H1 (cell line): ENCODE results near the gene BCL2L1. TPM values are rescaled to one million over a fixed set of nuclear protein-coding genes. Genes with fewer than 3 reads are reported as not detected.

Experiments used
- CTCF ChIA-PET: fragments of 300-600 bp; sonication (Branson Sonifier 250); formaldehyde crosslinking; loops from one replicate; lab custom pipeline; 2021; ENCODE audit not compliant: partially characterized antibody; lab: Charles Lee
- POLR2A ChIA-PET: fragments of 300-600 bp; sonication (Branson Sonifier 250); formaldehyde crosslinking; loops from one replicate; lab custom pipeline; 2021; ENCODE audit warnings: inconsistent platforms; ENCODE audit not compliant: partially characterized antibody; lab: Charles Lee
- DNase-seq, 2 experiments: peaks; one replicate each; pipeline versions ENCODE4 v3.0.0 to v3.0.0-alpha.2; 2010 to 2022; ENCODE audit warnings: low spot score in 2 of 2, low read depth in 1 of 2, mixed read lengths in 1 of 2
- FAIRE-seq: peaks from 2 replicates; lab custom pipeline; 2011; peaks lifted over from hg19 to GRCh38; lab: Jason Lieb, UNC
- H2AFZ ChIP-seq: 2 replicates; pipeline ENCODE4 v1.8.1; 2012; ENCODE audit warnings: low read length, inconsistent platforms
- H2AK5ac ChIP-seq: 2 replicates; pipeline ENCODE4 v1.6.1; 2013; ENCODE audit warnings: low read depth, low read length
- H2BK120ac ChIP-seq: replicated peaks from 2 replicates; pipeline ENCODE3; 2013; ENCODE audit warnings: low read depth, low read length, inconsistent platforms
- H2BK12ac ChIP-seq: 2 replicates; pipeline ENCODE4 v1.6.1; 2013; ENCODE audit warnings: low read depth, low read length
- H2BK15ac ChIP-seq: 2 replicates; pipeline ENCODE4 v1.6.1; 2013; ENCODE audit warnings: low read length
- H2BK20ac ChIP-seq: 2 replicates; pipeline ENCODE4 v1.6.1; 2013; ENCODE audit warnings: low read length
- H2BK5ac ChIP-seq: 2 replicates; pipeline ENCODE4 v1.6.1; 2013; ENCODE audit warnings: low read depth, low read length
- H3K14ac ChIP-seq: 2 replicates; pipeline ENCODE4 v1.6.1; 2013; ENCODE audit warnings: inconsistent platforms; ENCODE audit not compliant: insufficient read length
- H3K18ac ChIP-seq: 2 replicates; pipeline ENCODE4 v1.6.1; 2013; ENCODE audit warnings: low read length; ENCODE audit errors: extremely low read depth
- H3K23ac ChIP-seq: 2 replicates; pipeline ENCODE4 v1.6.1; 2013; ENCODE audit warnings: inconsistent platforms; ENCODE audit not compliant: insufficient read length
- H3K23me2 ChIP-seq: 2 replicates; pipeline ENCODE4 v1.6.1; 2013; ENCODE audit warnings: low read depth, low read length
- H3K27ac ChIP-seq: 2 replicates; pipeline ENCODE4 v1.6.1; 2011; ENCODE audit warnings: low read depth, low read length, inconsistent platforms
- H3K27me3 ChIP-seq, 4 experiments: replicated peaks in 1 of 4; 1 replicate in 1 of 4; 2 replicates in 3 of 4; pipeline versions ENCODE4 v1.6.1 to v1.8.1; 2011 to 2013; ENCODE audit warnings: low read length in 3 of 4, mild to moderate bottlenecking in 3 of 4, inconsistent platforms in 2 of 4, mixed read lengths in 2 of 4, moderate library complexity in 1 of 4; ENCODE audit not compliant: control insufficient read depth in 3 of 4, insufficient read depth in 3 of 4; ENCODE audit errors: extremely low read depth in 1 of 4
- H3K36me3 ChIP-seq, 4 experiments: 2 replicates each; pipeline versions ENCODE4 v1.6.1 to v1.8.1; 2011 to 2013; ENCODE audit warnings: mild to moderate bottlenecking in 4 of 4, low read length in 3 of 4, moderate library complexity in 2 of 4, control low read depth in 1 of 4, inconsistent platforms in 1 of 4; ENCODE audit not compliant: insufficient read depth in 4 of 4, control insufficient read depth in 2 of 4
- H3K4ac ChIP-seq: replicated peaks from 2 replicates; pipeline ENCODE3; 2013; ENCODE audit warnings: low read length, low read depth, mixed read lengths, inconsistent platforms; ENCODE audit not compliant: insufficient read length
- H3K4me1 ChIP-seq, 4 experiments: replicated peaks in 1 of 4; 1 replicate in 1 of 4; 2 replicates in 3 of 4; pipeline versions ENCODE4 v1.6.1 to v1.8.1; 2011 to 2013; ENCODE audit warnings: low read length in 3 of 4, inconsistent platforms in 2 of 4, mixed read lengths in 1 of 4; ENCODE audit not compliant: insufficient read depth in 4 of 4, control insufficient read depth in 3 of 4
- H3K4me2 ChIP-seq, 2 experiments: 2 replicates each; pipeline versions ENCODE4 v1.6.1 to v1.8.1; 2011 to 2013; ENCODE audit warnings: low read depth in 2 of 2, low read length in 2 of 2, control low read depth in 1 of 2, inconsistent platforms in 1 of 2, mild to moderate bottlenecking in 1 of 2; ENCODE audit not compliant: insufficient read depth in 1 of 2
- H3K4me3 ChIP-seq, 4 experiments: fragments of 200-600, 300-600 bp in 1 of 4; sonication (generic), shearing (Covaris generic), sonication (Bioruptor Twin) in 1 of 4; 2 replicates each; pipeline versions ENCODE4 v1.5.1 to v1.8.1; 2011 to 2016; ENCODE audit warnings: low read length in 4 of 4, low read depth in 3 of 4, control low read depth in 2 of 4, inconsistent platforms in 2 of 4, mild to moderate bottlenecking in 2 of 4, mixed read lengths in 1 of 4, moderate library complexity in 1 of 4; ENCODE audit not compliant: insufficient read depth in 2 of 4; ENCODE audit errors: extremely low read depth in 1 of 4
- H3K56ac ChIP-seq: replicated peaks from 2 replicates; pipeline ENCODE3; 2013; ENCODE audit warnings: low read depth, mild to moderate bottlenecking, mixed read lengths, low read length, inconsistent platforms; ENCODE audit not compliant: insufficient read length
- H3K79me1 ChIP-seq: 2 replicates; pipeline ENCODE4 v1.6.1; 2013; ENCODE audit warnings: low read depth, low read length, control low read depth
- H3K79me2 ChIP-seq, 2 experiments: 2 replicates each; pipeline versions ENCODE4 v1.6.1 to v1.8.1; 2012 to 2013; ENCODE audit warnings: low read length in 2 of 2, mild to moderate bottlenecking in 2 of 2, inconsistent platforms in 1 of 2; ENCODE audit not compliant: insufficient read depth in 2 of 2, control insufficient read depth in 1 of 2
- H3K9ac ChIP-seq, 4 experiments: replicated peaks in 1 of 4; 1 replicate in 1 of 4; 2 replicates in 3 of 4; pipeline versions ENCODE4 v1.6.1 to v1.8.1; 2011 to 2013; ENCODE audit warnings: low read depth in 3 of 4, low read length in 3 of 4, control low read depth in 2 of 4, mild to moderate bottlenecking in 2 of 4, moderate library complexity in 2 of 4, inconsistent platforms in 1 of 4; ENCODE audit errors: extremely low read depth in 1 of 4
- H3K9me3 ChIP-seq, 2 experiments: 2 replicates each; pipeline versions ENCODE4 v1.6.1 to v1.8.1; 2012 to 2013; ENCODE audit warnings: mild to moderate bottlenecking in 2 of 2, moderate library complexity in 2 of 2, control low read depth in 1 of 2, inconsistent platforms in 1 of 2, low read depth in 1 of 2, low read length in 1 of 2, mixed read lengths in 1 of 2; ENCODE audit not compliant: insufficient read depth in 2 of 2
- H4K20me1 ChIP-seq, 2 experiments: replicated peaks in 1 of 2; 2 replicates each; pipeline versions ENCODE3 to v1.8.1; 2011 to 2013; ENCODE audit warnings: inconsistent platforms in 2 of 2, low read length in 2 of 2, mild to moderate bottlenecking in 1 of 2; ENCODE audit not compliant: insufficient read depth in 2 of 2, control insufficient read depth in 1 of 2
- H4K5ac ChIP-seq: 2 replicates; pipeline ENCODE4 v1.6.1; 2013; ENCODE audit warnings: low read length, low read depth, mixed read lengths, inconsistent platforms; ENCODE audit not compliant: insufficient read length
- H4K8ac ChIP-seq: 2 replicates; pipeline ENCODE4 v1.8.0; 2013; ENCODE audit warnings: mild to moderate bottlenecking, moderate library complexity, low read length, inconsistent platforms; ENCODE audit not compliant: insufficient read depth; ENCODE audit errors: extremely low read depth
- H4K91ac ChIP-seq: replicated peaks from 2 replicates; pipeline ENCODE3; 2013; ENCODE audit warnings: low read length, mixed read lengths, inconsistent platforms; ENCODE audit not compliant: insufficient read length
- ATF2 ChIP-seq: IDR thresholded peaks from 2 replicates; pipeline ENCODE4 v1.6.1; 2012; ENCODE audit warnings: low read length, inconsistent platforms
- CHD2 ChIP-seq: IDR thresholded peaks from 2 replicates; pipeline ENCODE4 v1.6.1; 2012; ENCODE audit warnings: low read length, improper control_type of control experiment
- CTCF ChIP-seq, 3 experiments: IDR thresholded peaks; 1 replicate in 2 of 3; 2 replicates in 1 of 3; pipeline versions ENCODE4 v1.5.1 to v1.6.1; 2011; ENCODE audit warnings: low read length in 3 of 3, mild to moderate bottlenecking in 3 of 3, inconsistent platforms in 2 of 3, low read depth in 1 of 3, moderate library complexity in 1 of 3; ENCODE audit not compliant: insufficient read depth in 1 of 3; ENCODE audit errors: control extremely low read depth in 1 of 3
- GTF2F1 ChIP-seq: IDR thresholded peaks from 2 replicates; pipeline ENCODE4 v1.6.1; 2012; ENCODE audit warnings: low read depth, low read length, improper control_type of control experiment, borderline replicate concordance
- MAFK ChIP-seq: IDR thresholded peaks from 2 replicates; pipeline ENCODE4 v1.6.1; 2012; ENCODE audit warnings: low read depth, mild to moderate bottlenecking, improper control_type of control experiment, low read length
- SRF ChIP-seq: IDR thresholded peaks from 2 replicates; pipeline ENCODE4 v1.6.1; 2011; ENCODE audit warnings: mild to moderate bottlenecking, low read depth, low read length, moderate library complexity
- TBP ChIP-seq: IDR thresholded peaks from 2 replicates; pipeline ENCODE4 v1.6.1; 2011; ENCODE audit warnings: low read depth, low read length, improper control_type of control experiment
- USF2 ChIP-seq: IDR thresholded peaks from 2 replicates; pipeline ENCODE4 v1.6.1; 2011; ENCODE audit warnings: low read length, improper control_type of control experiment
- YY1 ChIP-seq: IDR thresholded peaks from 2 replicates; pipeline ENCODE4 v1.6.1; 2011; ENCODE audit warnings: low read depth, mild to moderate bottlenecking, low read length
- WGBS, 2 experiments: shearing (Covaris generic) in 1 of 2; methylation state at CpG; one replicate each; pipeline versions ENCODE4 v1.1.6 to v1.1.7; 2013 to 2015; ENCODE audit warnings: low lambda C conversion rate in 2 of 2, mixed read lengths in 2 of 2, inconsistent platforms in 1 of 2, low coverage in 1 of 2, missing lambda C conversion rate in 1 of 2; ENCODE audit not compliant: insufficient replicate concordance in 2 of 2, insufficient coverage in 1 of 2, insufficient read length in 1 of 2; ENCODE audit errors: extremely low coverage in 1 of 2, missing lambda C conversion rate in 1 of 2; 5-methylcytosine and 5-hydroxymethylcytosine counted together
- polyA plus RNA-seq, 7 experiments: library from polyadenylated mRNA; depleted of rRNA in 3 of 7; stranded (reverse) in 5 of 7; unstranded in 2 of 7; fragments of >200 nt in 5 of 7; fragments of 200-250 nt in 2 of 7; gene quantifications; 1 replicate in 5 of 7; 2 replicates in 1 of 7; 4 replicates in 1 of 7; pipeline versions ENCODE4 v1.2.1 to v1.2.3, GENCODE V29; 2011 to 2013; ENCODE audit warnings: missing spikeins in 2 of 7, mixed read lengths in 2 of 7
- total RNA-seq: library from RNA; stranded (reverse); fragmentation: NEBNext Ultra II Directional; extraction: Animal tissue kit (Norgen Biotek cat#: 25700); gene quantifications from 2 replicates; pipeline ENCODE4 v1.2.1, GENCODE V29; 2021

BCL2L1 gene
- total and polyA plus RNA-seq, 2 of the 8 experiments (the other 6 are each of a cell fraction or from before 2014, with no cell fraction given), result 64.9 to 66.1 TPM

- Histone ChIP-seq H3K27ac (no peak overlapping the region), H4K8ac (no peak overlapping the region), H4K91ac (no peak overlapping the region), H3K4me2 (no peak overlapping the region), H3K23ac (no peak overlapping the region), H2AFZ (no peak overlapping the region), H3K4me1 (peaks cover 0 to 2% (median 0%) of the 10 kb centered on the region in 4 experiments; a peak in 1 of 7 replicates), H2BK12ac (no peak overlapping the region), H2BK20ac (no peak overlapping the region), H3K56ac (no peak overlapping the region), H2BK120ac (no peak overlapping the region), H3K79me1 (0 out of 2 replicates have a peak, but pooled peaks cover 3% of the 10 kb centered on the region), H3K9ac (no peak overlapping the region), H3K4ac (no peak overlapping the region), H2BK15ac (no peak overlapping the region), H3K36me3 (peaks cover 8 to 28% (median 17%) of the 10 kb centered on the region in 4 experiments; a peak in 6 of 8 replicates), H4K5ac (no peak overlapping the region), H3K14ac (no peak overlapping the region), H3K18ac (no peak overlapping the region), H2BK5ac (no peak overlapping the region), H3K23me2 (no peaks in the 10 kb centered on the region), H3K79me2 (peaks cover 0 to 82% of the 10 kb centered on the region in 2 experiments; a peak in 2 of 4 replicates), H3K9me3 (no peaks in the 10 kb centered on the region), H3K27me3 (no peaks in the 10 kb centered on the region), H3K4me3 (no peak overlapping the region), H4K20me1 (peaks cover 3 to 5% of the 10 kb centered on the region in 2 experiments), H2AK5ac (no peak overlapping the region)
- DNase-seq (no peak), FAIRE-seq (no peak)
- CTCF ChIA-PET, result interaction anchor here (0.7 to 1.3 kb wide), 4 partner anchors 11 to 194 kb away, joined by 3 read pairs; no protein-coding TSS in a partner anchor
- POLR2A ChIA-PET, result no interaction called here
- WGBS, 2 experiments, result 94% methylated on average over 8 of the region's 8 CpGs; no CpG with 5 or more reads in 1 of the 2 experiments
- TF ChIP-seq GTF2F1 (no peak), USF2 (no peak), CHD2 (no peak), YY1 (no peak), MAFK (no peak), ATF2 (no peak), TBP (no peak), SRF (no peak), CTCF (IDR thresholded peaks at IDR 0.05; ENCODE audit: control extremely low read depth in 1 of 3, insufficient read depth in 1 of 3, low read depth in 1 of 3, low read length in 3 of 3) (no peak)
These were observed 26.6 kb upstream of the BCL2L1 start for GRCh38 chr20:31749223-31749622.
